ENCODE measurements around the gene TMEM25.

DNA sequence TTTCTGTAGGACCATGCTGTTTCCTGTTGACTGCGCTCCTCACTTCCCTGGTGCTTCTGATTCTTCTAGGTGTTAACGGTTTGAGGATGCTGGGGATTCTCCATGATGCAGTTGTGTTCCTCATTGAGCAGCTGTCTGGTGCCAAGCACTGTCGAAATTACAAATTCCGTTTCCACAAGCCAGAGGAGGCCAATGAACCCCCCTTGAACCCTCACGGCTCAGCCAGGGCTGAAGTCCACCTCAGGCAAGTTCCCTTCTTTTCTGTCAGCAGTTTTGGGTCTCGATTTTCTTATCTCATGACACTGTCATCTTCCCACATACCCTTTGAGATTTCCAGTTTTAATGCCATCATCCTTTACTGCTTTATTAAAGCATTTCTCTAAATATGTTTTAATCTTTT is 11.4 kb upstream of the TMEM25 start:
- TF ChIP-seq POLR2A (IDR thresholded peaks at IDR 0.05): no peak
- TF ChIP-seq, protein P1, sequence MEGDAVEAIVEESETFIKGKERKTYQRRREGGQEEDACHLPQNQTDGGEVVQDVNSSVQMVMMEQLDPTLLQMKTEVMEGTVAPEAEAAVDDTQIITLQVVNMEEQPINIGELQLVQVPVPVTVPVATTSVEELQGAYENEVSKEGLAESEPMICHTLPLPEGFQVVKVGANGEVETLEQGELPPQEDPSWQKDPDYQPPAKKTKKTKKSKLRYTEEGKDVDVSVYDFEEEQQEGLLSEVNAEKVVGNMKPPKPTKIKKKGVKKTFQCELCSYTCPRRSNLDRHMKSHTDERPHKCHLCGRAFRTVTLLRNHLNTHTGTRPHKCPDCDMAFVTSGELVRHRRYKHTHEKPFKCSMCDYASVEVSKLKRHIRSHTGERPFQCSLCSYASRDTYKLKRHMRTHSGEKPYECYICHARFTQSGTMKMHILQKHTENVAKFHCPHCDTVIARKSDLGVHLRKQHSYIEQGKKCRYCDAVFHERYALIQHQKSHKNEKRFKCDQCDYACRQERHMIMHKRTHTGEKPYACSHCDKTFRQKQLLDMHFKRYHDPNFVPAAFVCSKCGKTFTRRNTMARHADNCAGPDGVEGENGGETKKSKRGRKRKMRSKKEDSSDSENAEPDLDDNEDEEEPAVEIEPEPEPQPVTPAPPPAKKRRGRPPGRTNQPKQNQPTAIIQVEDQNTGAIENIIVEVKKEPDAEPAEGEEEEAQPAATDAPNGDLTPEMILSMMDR (IDR thresholded peaks at IDR 0.05): no peak
